Thoracic aorta (tissue), 2 donors: ENCODE measurements around the gene TPSB2. TPM values are rescaled to one million over a fixed set of nuclear protein-coding genes. Genes with fewer than 3 reads are reported as not detected.
"Not testable (repeated sequence)": the region's sequence is repeated elsewhere in the genome, so short reads cannot be mapped to it uniquely, and the experiment has no call there.

ENCODE experiments used
- ATAC-seq: fragments of 150-250 bp; one replicate; pipeline ENCODE4 v1.8.0; 2017; ENCODE audit warnings: low read depth; ENCODE audit not compliant: insufficient number of reproducible peaks, low FRiP score
- DNase-seq: peaks from one replicate; pipeline ENCODE4 v3.0.0-alpha.2; 2020; ENCODE audit warnings: low spot score
- H3K27ac ChIP-seq, 2 donors: fragments of 200-600 bp; sonication (generic); 1 replicate in 1 of 2; 2 replicates in 1 of 2; pipeline ENCODE4 v1.5.1; 2016; ENCODE audit warnings: mild to moderate bottlenecking in 2 of 2, moderate library complexity in 2 of 2
- H3K27me3 ChIP-seq: fragments of 200-600 bp; sonication (generic); replicated peaks from 2 replicates; pipeline ENCODE4 v1.6.0; 2016; ENCODE audit warnings: mild to moderate bottlenecking; ENCODE audit not compliant: insufficient read depth
- H3K36me3 ChIP-seq: fragments of 200-600 bp; sonication (generic); one replicate; pipeline ENCODE4 v1.5.1; 2016
- H3K4me1 ChIP-seq, 2 donors: fragments of 200-600 bp; sonication (generic); 1 replicate in 1 of 2; 2 replicates in 1 of 2; pipeline versions ENCODE4 v1.5.1 to v1.6.0; 2016; ENCODE audit warnings: low read depth in 2 of 2, mild to moderate bottlenecking in 1 of 2; ENCODE audit not compliant: control insufficient read depth in 1 of 2
- H3K4me3 ChIP-seq: fragments of 200-600 bp; sonication (generic); 2 replicates; pipeline ENCODE4 v1.5.1; 2016; ENCODE audit warnings: mild to moderate bottlenecking
- H3K9me3 ChIP-seq: fragments of 200-600 bp; sonication (generic); 2 replicates; pipeline ENCODE4 v1.5.1; 2016
- total RNA-seq, 2 donors: library from RNA; depleted of rRNA; stranded (reverse); fragments of >200 nt; gene quantifications; one replicate each; pipeline versions ENCODE4 v1.1.0 to v1.2.3, GENCODE V29; 2016
- TF ChIP-seq, protein P1 (sequence below): fragments of 200-600 bp; sonication (generic); IDR thresholded peaks from one replicate; pipeline ENCODE4 v1.5.1; 2019; ENCODE audit warnings: antibody characterized with exemption

Gene TPSB2
- 100 to 1,000 TPM in 1 of 2 donors, 10 to 100 TPM in 1; 58.3 to 198 TPM for total RNA-seq

DNA sequence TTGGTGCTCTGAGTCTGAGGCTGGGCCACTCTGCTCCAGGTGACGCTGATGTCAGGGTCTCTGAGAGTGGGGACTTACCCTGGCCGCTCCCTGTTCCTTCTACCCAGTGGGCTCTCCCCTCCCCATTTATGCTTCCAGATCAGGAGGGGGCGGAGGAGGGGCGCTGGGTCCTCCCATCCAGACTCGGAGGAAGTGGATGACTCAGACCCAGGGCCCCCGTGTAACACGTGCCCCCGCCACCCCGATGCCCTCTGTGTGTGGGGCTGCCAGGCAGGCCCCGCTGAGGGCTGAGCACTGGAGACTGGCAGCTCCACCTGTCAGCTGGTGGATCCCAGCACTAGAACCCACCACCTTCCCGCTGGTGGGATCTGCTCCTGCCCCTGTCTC lies at the start of gene TPSB2:
TSS of gene TPSB2 (minus strand) at position 101 of the 387 bp plus-strand sequence. CDS start 233 bp downstream, outside the sequence.
- not testable (repeated sequence) for H3K9me3 ChIP-seq, DNase-seq, H3K4me1 ChIP-seq, ATAC-seq, H3K27ac ChIP-seq, H3K36me3 ChIP-seq, H3K27me3 ChIP-seq, H3K4me3 ChIP-seq

DNA sequence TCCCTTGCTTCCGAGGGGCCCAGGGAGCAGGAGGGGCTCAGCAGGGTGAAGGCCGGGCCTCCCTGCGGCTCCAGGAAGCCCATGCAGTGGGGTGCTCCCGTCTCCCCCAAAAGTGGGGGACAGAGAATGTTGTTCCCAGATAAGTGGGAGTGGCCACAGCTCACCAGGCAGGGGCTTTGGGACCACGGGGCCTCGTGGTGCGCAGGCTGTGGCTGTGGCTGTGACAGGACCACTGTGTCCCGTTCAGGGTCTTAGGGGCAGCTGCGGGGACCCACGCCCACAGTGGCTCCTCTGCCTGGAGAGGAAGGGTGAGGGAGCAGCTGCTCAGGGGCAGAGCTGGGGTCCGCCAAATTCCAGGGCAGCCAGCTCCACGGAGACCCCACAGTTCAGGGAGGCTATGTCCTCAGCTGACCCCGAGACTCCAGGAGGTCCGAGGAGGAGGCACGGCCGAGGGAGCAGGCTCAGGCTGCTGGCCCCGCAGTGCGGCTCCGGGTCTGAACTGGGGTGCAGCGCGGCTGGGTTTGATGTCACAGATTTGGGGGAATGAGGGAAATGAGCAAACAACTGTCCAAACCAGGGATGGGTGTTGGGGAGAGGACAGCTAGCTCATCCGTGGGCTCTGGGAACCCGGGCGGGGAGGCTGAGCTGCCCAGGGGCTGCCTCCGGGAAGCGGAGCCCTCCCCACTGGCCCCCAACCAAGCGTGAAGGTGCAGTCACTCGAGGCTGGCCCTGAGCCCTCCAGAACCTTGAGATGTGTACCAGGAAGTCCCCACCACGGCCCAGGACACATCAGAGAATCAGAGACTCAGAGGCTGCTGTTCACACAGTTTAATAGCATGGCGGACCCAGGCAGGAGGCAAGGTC lies 49.3 kb upstream of the TPSB2 start:
- no peak for ATAC-seq
- no peaks in the 10 kb centered on the region for H3K4me1 ChIP-seq
- H3K27ac ChIP-seq, result no peak overlapping the region
- DNase-seq, result no peak
- H3K27me3 ChIP-seq, result no peaks in the 10 kb centered on the region
- H3K36me3 ChIP-seq, result no peaks in the 10 kb centered on the region
- TF ChIP-seq, protein P1, sequence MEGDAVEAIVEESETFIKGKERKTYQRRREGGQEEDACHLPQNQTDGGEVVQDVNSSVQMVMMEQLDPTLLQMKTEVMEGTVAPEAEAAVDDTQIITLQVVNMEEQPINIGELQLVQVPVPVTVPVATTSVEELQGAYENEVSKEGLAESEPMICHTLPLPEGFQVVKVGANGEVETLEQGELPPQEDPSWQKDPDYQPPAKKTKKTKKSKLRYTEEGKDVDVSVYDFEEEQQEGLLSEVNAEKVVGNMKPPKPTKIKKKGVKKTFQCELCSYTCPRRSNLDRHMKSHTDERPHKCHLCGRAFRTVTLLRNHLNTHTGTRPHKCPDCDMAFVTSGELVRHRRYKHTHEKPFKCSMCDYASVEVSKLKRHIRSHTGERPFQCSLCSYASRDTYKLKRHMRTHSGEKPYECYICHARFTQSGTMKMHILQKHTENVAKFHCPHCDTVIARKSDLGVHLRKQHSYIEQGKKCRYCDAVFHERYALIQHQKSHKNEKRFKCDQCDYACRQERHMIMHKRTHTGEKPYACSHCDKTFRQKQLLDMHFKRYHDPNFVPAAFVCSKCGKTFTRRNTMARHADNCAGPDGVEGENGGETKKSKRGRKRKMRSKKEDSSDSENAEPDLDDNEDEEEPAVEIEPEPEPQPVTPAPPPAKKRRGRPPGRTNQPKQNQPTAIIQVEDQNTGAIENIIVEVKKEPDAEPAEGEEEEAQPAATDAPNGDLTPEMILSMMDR, result no peak
- H3K9me3 ChIP-seq, result no peaks in the 10 kb centered on the region
- H3K4me3 ChIP-seq, result no peak overlapping the region

DNA sequence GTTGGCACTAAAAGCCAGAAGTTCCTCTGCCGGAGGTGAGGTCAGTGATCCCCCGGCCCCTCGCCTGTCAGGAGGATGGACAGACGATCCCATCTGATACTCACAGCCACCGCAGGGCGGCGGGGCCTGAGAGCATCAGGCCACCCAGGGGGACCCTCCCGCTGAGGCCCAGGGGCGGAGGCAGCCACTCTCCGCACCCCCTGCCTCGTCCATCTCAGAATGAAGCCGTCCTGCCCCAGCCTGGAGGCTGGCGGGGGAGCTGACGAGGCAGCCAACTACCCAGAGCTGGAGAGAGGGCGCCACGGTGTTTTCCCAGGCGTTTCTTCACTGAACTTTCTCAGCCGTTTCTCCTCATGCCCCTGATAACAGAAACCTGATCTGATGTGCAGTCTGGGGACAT lies 48.5 kb upstream of the TPSB2 start:
- TF ChIP-seq, protein P1, result no peak
- Histone ChIP-seq H3K9me3 (no peaks in the 10 kb centered on the region), H3K36me3 (no peaks in the 10 kb centered on the region), H3K27me3 (no peaks in the 10 kb centered on the region), H3K4me3 (no peak overlapping the region), H3K27ac (no peak overlapping the region), H3K4me1 (no peaks in the 10 kb centered on the region)
- DNase-seq (no peak), ATAC-seq (no peak)

DNA sequence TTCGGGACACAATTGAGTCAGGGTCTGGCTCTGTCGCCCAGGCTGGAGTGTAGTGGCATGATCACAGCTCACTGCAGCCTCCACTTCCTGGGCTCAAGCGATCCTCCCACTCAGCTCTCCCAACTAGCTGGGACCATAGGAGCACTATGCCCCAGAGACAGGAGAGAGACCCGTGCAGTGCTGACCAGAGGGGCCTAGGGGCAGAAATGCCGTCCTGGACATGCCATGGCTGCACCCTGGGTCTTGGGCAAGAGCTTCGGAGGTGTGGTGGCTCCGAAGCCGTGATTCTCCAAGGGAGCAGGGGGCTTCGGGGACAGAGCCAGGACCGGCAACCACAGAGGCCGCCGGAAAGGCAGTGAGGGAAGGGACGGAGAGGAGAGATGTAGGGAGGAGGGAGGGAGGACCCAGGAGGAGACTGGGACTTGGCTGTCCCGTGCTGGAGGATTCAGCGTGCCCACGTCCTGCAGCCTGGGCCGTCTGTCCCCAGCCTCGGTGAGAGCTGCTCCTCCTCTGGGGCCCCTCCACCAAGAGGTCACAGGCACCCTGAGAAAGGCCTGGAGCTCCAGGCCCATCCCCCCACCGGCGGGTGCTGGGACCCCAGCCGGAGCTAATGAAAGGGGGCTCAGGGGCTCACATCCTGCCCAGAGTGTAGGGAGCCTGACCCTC lies 47.8 kb upstream of the TPSB2 start:
- Histone ChIP-seq H3K4me3 (no peak overlapping the region), H3K27ac (no peak overlapping the region), H3K4me1 (no peaks in the 10 kb centered on the region), H3K36me3 (no peaks in the 10 kb centered on the region), H3K27me3 (no peaks in the 10 kb centered on the region), H3K9me3 (no peaks in the 10 kb centered on the region)
- TF ChIP-seq, protein P1, result no peak
- ATAC-seq (no peak), DNase-seq (no peak)

DNA sequence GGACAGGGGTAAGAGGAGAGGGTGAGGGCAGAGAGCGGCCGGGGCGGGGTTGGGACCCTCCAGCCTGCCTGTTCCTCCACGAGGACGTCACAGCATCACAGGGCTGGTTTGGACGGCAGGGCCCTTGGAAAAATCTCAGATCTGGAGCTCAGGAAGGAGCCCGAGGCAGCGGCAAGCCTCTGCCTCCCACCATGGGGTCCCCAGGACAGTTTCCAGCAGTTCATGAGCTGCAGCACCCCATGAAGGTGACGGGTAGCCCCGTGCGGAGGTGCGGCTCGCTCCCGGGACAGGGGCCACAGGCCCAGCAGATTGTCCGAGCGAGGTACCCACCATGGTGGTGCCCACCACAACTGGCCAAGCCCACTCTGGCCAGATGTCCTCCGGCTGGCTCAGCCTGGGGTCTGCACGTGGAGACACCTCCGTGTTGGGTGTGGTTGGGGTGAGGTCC lies 47.2 kb upstream of the TPSB2 start:
- DNase-seq, result no peak
- no peak overlapping the region for H3K4me3 ChIP-seq
- no peaks in the 10 kb centered on the region for H3K9me3 ChIP-seq
- ATAC-seq, result no peak
- no peaks in the 10 kb centered on the region for H3K36me3 ChIP-seq
- TF ChIP-seq, protein P1, result no peak
- no peak overlapping the region for H3K27ac ChIP-seq
- H3K4me1 ChIP-seq, result no peaks in the 10 kb centered on the region
- H3K27me3 ChIP-seq, result no peaks in the 10 kb centered on the region
